ENCODE results near the gene GAGE12G. TPM values are rescaled to one million over a fixed set of nuclear protein-coding genes. Genes with fewer than 3 reads are reported as not detected.
"Not testable (repeated sequence)": the region's sequence is repeated elsewhere in the genome, so short reads cannot be mapped to it uniquely, and the experiment has no call there.

Gene GAGE12G
- total and polyA plus RNA-seq, 2 of the 4 experiments (the other 2 are of a cell fraction) = not detected

DNA sequence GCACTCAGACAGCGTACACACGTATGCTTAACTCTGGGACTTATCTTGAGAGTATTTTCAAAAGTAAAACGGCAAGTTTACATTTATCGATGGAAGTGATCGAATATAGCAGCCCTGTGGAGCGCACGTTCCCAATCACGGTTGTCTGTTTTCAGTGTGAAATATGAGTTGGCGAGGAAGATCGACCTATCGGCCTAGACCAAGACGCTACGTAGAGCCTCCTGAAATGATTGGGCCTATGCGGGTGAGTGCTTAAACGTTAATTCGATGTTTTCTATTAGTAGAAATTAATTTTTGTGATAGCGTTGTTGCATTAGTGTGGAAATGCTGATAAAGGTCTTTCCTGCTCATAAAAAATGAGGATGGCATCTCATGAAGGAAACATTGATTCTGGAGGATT lies 20.3 kb downstream of the GAGE12G start:
- CTCF ChIA-PET; H2BK20ac ChIP-seq (ENCODE audit: low read depth, low read length); H3K9me3 ChIP-seq (ENCODE audit: control insufficient read depth, insufficient read depth, low read length); in situ Hi-C loops (cut with MboI; ENCODE audit: low sequenced_read_pairs); BruUV-seq (replicated peaks); H4K8ac ChIP-seq (ENCODE audit: low read depth in 2 of 2, low read length in 2 of 2); H3K36me3 ChIP-seq (ENCODE audit: control insufficient read depth, insufficient read depth, low read length); H3K4me2 ChIP-seq (ENCODE audit: low read depth, low read length); H3K9ac ChIP-seq (ENCODE audit: low read depth, low read length); H2AK9ac ChIP-seq (replicated peaks; ENCODE audit: low read depth, low read length, poor library complexity); H3K9me1 ChIP-seq (ENCODE audit: insufficient read depth, low read length); ATAC-seq (ENCODE audit: low read depth); H4K91ac ChIP-seq (ENCODE audit: insufficient read depth, low read depth, low read length); H2BK15ac ChIP-seq (ENCODE audit: low read depth, low read length); intact Hi-C loops (cut with micrococcal nuclease); H2AFZ ChIP-seq (replicated peaks; ENCODE audit: low read length, poor library complexity); POLR2A ChIA-PET (ENCODE audit: unreplicated experiment); H2BK5ac ChIP-seq (ENCODE audit: low read depth, low read length, poor library complexity, severe bottlenecking); DNase-seq; H3K27ac ChIP-seq (ENCODE audit: insufficient read depth, low read length); H3K56ac ChIP-seq (ENCODE audit: extremely low read depth, insufficient read depth, low read length); H3K4ac ChIP-seq (ENCODE audit: low read depth, low read length); H4K5ac ChIP-seq (ENCODE audit: low read depth, low read length); H2AK5ac ChIP-seq (ENCODE audit: low read depth, low read length); H3K23ac ChIP-seq (ENCODE audit: low read depth, low read length); H2BK120ac ChIP-seq (ENCODE audit: low read depth, low read length); H4K20me1 ChIP-seq (ENCODE audit: insufficient read depth, low read length); H3K4me3 ChIP-seq (ENCODE audit: insufficient read depth, low read depth, low read length); H3K18ac ChIP-seq (ENCODE audit: low read depth, low read length); H3K4me1 ChIP-seq (ENCODE audit: control insufficient read depth, insufficient read depth, low read length); H3K14ac ChIP-seq (replicated peaks; ENCODE audit: low read depth, low read length); H3K79me1 ChIP-seq (ENCODE audit: low read depth in 1 of 2, low read length in 2 of 2); dilution Hi-C loops (cut with HindIII; ENCODE audit: low sequenced_read_pairs, unreplicated experiment); H3K27me3 ChIP-seq (ENCODE audit: control insufficient read depth, insufficient read depth, low read length): not testable (repeated sequence)
- no CpG with 5 or more reads among the region's 17 CpGs for WGBS, 2 experiments (ENCODE audit: extremely low coverage in 2 of 2, insufficient read length in 1 of 2)

GRCh38 chrX:49598720-49599119 lies 28.5 kb downstream of the GAGE12G start, which contains the start of gene GAGE1:
Gene GAGE1, plus strand, starts transcription at chrX:49599020. Its CDS starts 1,155 bp downstream, at chrX:49600175.
- H2BK5ac ChIP-seq (ENCODE audit: low read depth, low read length, poor library complexity, severe bottlenecking); H3K4ac ChIP-seq (ENCODE audit: low read depth, low read length); H2BK120ac ChIP-seq (ENCODE audit: low read depth, low read length); H3K27me3 ChIP-seq (ENCODE audit: control insufficient read depth, insufficient read depth, low read length); H4K8ac ChIP-seq (ENCODE audit: low read depth in 2 of 2, low read length in 2 of 2); H4K20me1 ChIP-seq (ENCODE audit: insufficient read depth, low read length); H2AFZ ChIP-seq (replicated peaks; ENCODE audit: low read length, poor library complexity); BruUV-seq (replicated peaks); CTCF ChIA-PET; H3K23ac ChIP-seq (ENCODE audit: low read depth, low read length); H3K14ac ChIP-seq (replicated peaks; ENCODE audit: low read depth, low read length); DNase-seq; H3K18ac ChIP-seq (ENCODE audit: low read depth, low read length); H3K36me3 ChIP-seq (ENCODE audit: control insufficient read depth, insufficient read depth, low read length); H4K91ac ChIP-seq (ENCODE audit: insufficient read depth, low read depth, low read length); H2AK9ac ChIP-seq (replicated peaks; ENCODE audit: low read depth, low read length, poor library complexity); H3K27ac ChIP-seq (ENCODE audit: insufficient read depth, low read length); H3K9ac ChIP-seq (ENCODE audit: low read depth, low read length); H3K9me1 ChIP-seq (ENCODE audit: insufficient read depth, low read length); H2BK20ac ChIP-seq (ENCODE audit: low read depth, low read length); H4K5ac ChIP-seq (ENCODE audit: low read depth, low read length); POLR2A ChIA-PET (ENCODE audit: unreplicated experiment); H2BK15ac ChIP-seq (ENCODE audit: low read depth, low read length); H3K56ac ChIP-seq (ENCODE audit: extremely low read depth, insufficient read depth, low read length); dilution Hi-C loops (cut with HindIII; ENCODE audit: low sequenced_read_pairs, unreplicated experiment); ATAC-seq (ENCODE audit: low read depth); H3K9me3 ChIP-seq (ENCODE audit: control insufficient read depth, insufficient read depth, low read length); H3K4me1 ChIP-seq (ENCODE audit: control insufficient read depth, insufficient read depth, low read length); H2AK5ac ChIP-seq (ENCODE audit: low read depth, low read length); intact Hi-C loops (cut with micrococcal nuclease); H3K4me2 ChIP-seq (ENCODE audit: low read depth, low read length); in situ Hi-C loops (cut with MboI; ENCODE audit: low sequenced_read_pairs); H3K79me1 ChIP-seq (ENCODE audit: low read depth in 1 of 2, low read length in 2 of 2); H3K4me3 ChIP-seq (ENCODE audit: insufficient read depth, low read depth, low read length): not testable (repeated sequence)
- no CpG with 5 or more reads among the region's 16 CpGs for WGBS, 2 experiments (ENCODE audit: extremely low coverage in 2 of 2, insufficient read length in 1 of 2)
